GM12878 (cell line): ENCODE results near the gene SGSM2. TPM values are rescaled to one million over a fixed set of nuclear protein-coding genes. Genes with fewer than 3 reads are reported as not detected.

ENCODE experiments used
- ATAC-seq: fragments of 200-7000 bp; cut with Tn5 transposase; 3 replicates; pipeline ENCODE4 v1.9.1; 2020; ENCODE audit warnings: mild to moderate bottlenecking, moderate library complexity
- BruUV-seq: library from RNA; stranded (reverse); fragments of 400-500 nt; replicated peaks from 2 replicates; lab custom pipeline; 2021; lab: Mats Ljungman, UMichigan
- CTCF ChIA-PET: fragments of 300-600 bp; sonication (Branson Sonifier 250); formaldehyde crosslinking; extraction: SDS; loops from one replicate; lab custom pipeline; 2021; ENCODE audit warnings: inconsistent platforms; lab: Yijun Ruan, JAX
- POLR2A ChIA-PET: fragments of 350-600 bp; formaldehyde crosslinking; extraction: SDS; loops from one replicate; lab custom pipeline; 2021; ENCODE audit warnings: inconsistent platforms; lab: Charles Lee
- RAD21 ChIA-PET: fragments of 300-600 bp; sonication (Branson Sonifier 250); formaldehyde crosslinking; loops from one replicate; lab custom pipeline; 2023; ENCODE audit warnings: antibody characterized with exemption; ENCODE audit not compliant: unreplicated experiment; lab: Charles Lee
- SMC1A ChIA-PET: fragments of 300-600 bp; sonication (Branson Sonifier 250); formaldehyde crosslinking; loops from one replicate; lab custom pipeline; 2023; ENCODE audit not compliant: unreplicated experiment, uncharacterized antibody; lab: Charles Lee
- DNase-seq: peaks from one replicate; pipeline ENCODE4 v3.0.0-alpha.2; 2011; ENCODE audit warnings: low read depth, low spot score
- FAIRE-seq: peaks from 3 replicates; lab custom pipeline; 2011; peaks lifted over from hg19 to GRCh38; lab: Jason Lieb, UNC
- H2AFZ ChIP-seq: 2 replicates; pipeline ENCODE4 v1.6.0; 2011; ENCODE audit warnings: low read depth, low read length, control low read depth; ENCODE audit not compliant: control insufficient read depth
- H3K27ac ChIP-seq: 2 replicates; pipeline ENCODE4 v1.5.1; 2011; ENCODE audit warnings: control low read depth; ENCODE audit not compliant: control insufficient read depth, insufficient read depth
- H3K27me3 ChIP-seq, 2 experiments: replicated peaks in 1 of 2; 2 replicates each; pipeline versions ENCODE4 v1.6.0 to v1.6.1; 2011; ENCODE audit warnings: low read length in 1 of 2; ENCODE audit not compliant: control insufficient read depth in 2 of 2, insufficient read depth in 2 of 2
- H3K36me3 ChIP-seq, 2 experiments: 2 replicates each; pipeline ENCODE4 v1.5.1; 2011; ENCODE audit warnings: low read length in 1 of 2; ENCODE audit not compliant: control insufficient read depth in 2 of 2, insufficient read depth in 2 of 2
- H3K4me1 ChIP-seq: 2 replicates; pipeline ENCODE4 v1.6.1; 2011; ENCODE audit warnings: mild to moderate bottlenecking, low read length, moderate library complexity, mixed read lengths; ENCODE audit not compliant: control insufficient read depth, insufficient read depth
- H3K4me2 ChIP-seq: 2 replicates; pipeline ENCODE4 v1.6.0; 2011; ENCODE audit warnings: control low read depth; ENCODE audit not compliant: control insufficient read depth, insufficient read depth
- H3K4me3 ChIP-seq: fragments of 200-600 bp; sonication (generic); 2 replicates; pipeline ENCODE4 v1.5.1; 2016
- H3K79me2 ChIP-seq: 2 replicates; pipeline ENCODE4 v1.6.0; 2011; ENCODE audit warnings: low read length; ENCODE audit not compliant: control insufficient read depth, insufficient read depth
- H3K9ac ChIP-seq: 2 replicates; pipeline ENCODE4 v1.8.0; 2011; ENCODE audit warnings: low read length, control low read depth, mixed read lengths; ENCODE audit not compliant: control insufficient read depth, insufficient read depth
- H3K9me3 ChIP-seq: replicated peaks from 3 replicates; pipeline ENCODE4 v1.5.1; 2011; ENCODE audit warnings: mild to moderate bottlenecking, low read length; ENCODE audit not compliant: control insufficient read depth, insufficient read depth
- H4K20me1 ChIP-seq: 2 replicates; pipeline ENCODE4 v1.6.0; 2011; ENCODE audit not compliant: control insufficient read depth, insufficient read depth
- GATAD2B ChIP-seq: fragments of 450-650 bp; conservative IDR thresholded peaks from 2 replicates; pipeline ENCODE4 v1.6.1; 2017; ENCODE audit warnings: low read depth, mild to moderate bottlenecking, moderate library complexity
- LARP7 ChIP-seq: fragments of 450-650 bp; IDR thresholded peaks from 2 replicates; pipeline ENCODE4 v1.6.1; 2017; ENCODE audit warnings: mild to moderate bottlenecking
- MTA2 ChIP-seq: fragments of 450-650 bp; IDR thresholded peaks from 2 replicates; pipeline ENCODE4 v1.6.1; 2016; ENCODE audit warnings: low read depth, mild to moderate bottlenecking, moderate library complexity
- WGBS: methylation state at CpG from one replicate; pipeline ENCODE4 v1.1.6; 2016; ENCODE audit warnings: low lambda C conversion rate; ENCODE audit not compliant: insufficient replicate concordance, insufficient coverage; ENCODE audit errors: missing lambda C conversion rate; 5-methylcytosine and 5-hydroxymethylcytosine counted together
- in situ Hi-C: fragments of 300-500 bp; cut with MboI; formaldehyde crosslinking; loops from 9 replicates; pipeline ENCODE4 v1.14.3; 2018; ENCODE audit warnings: mixed read lengths
- intact Hi-C: fragments of 100-400 bp; cut with micrococcal nuclease; formaldehyde crosslinking; loops from one replicate; pipeline ENCODE4 v1.14.2; 2022; ENCODE audit not compliant: unreplicated experiment
- polyA plus RNA-seq, 11 experiments: library from polyadenylated mRNA; depleted of rRNA in 4 of 11; unstranded in 6 of 11; stranded (reverse) in 5 of 11; fragments of >200 nt; fragmentation: Nextera tagmentation in 4 of 11; fragmentation: Illumina TruSeq in 1 of 11; extraction: Ambion mirVana in 4 of 11; extraction: Trizol in 1 of 11; gene quantifications; 1 replicate in 1 of 11; 2 replicates in 10 of 11; pipeline versions ENCODE4 v1.2.1 to v1.2.3, GENCODE V29; 2011 to 2016; ENCODE audit warnings: inconsistent platforms in 2 of 11, missing spikeins in 2 of 11, low read depth in 1 of 11
- total RNA-seq, 4 experiments: library from RNA; depleted of rRNA in 3 of 4; stranded (reverse); fragments of >200 nt in 3 of 4; fragmentation: Illumina TruSeq in 1 of 4; extraction: Trizol in 1 of 4; gene quantifications; 2 replicates each; pipeline versions ENCODE4 v1.2.1 to v1.2.3, GENCODE V29; 2013 to 2021

The SGSM2 gene
- total and polyA plus RNA-seq, 10 of the 15 experiments (the other 5 are each of a cell fraction or from before 2014, with no cell fraction given) = 0.50 to 50.9 (median 18.5) TPM

DNA sequence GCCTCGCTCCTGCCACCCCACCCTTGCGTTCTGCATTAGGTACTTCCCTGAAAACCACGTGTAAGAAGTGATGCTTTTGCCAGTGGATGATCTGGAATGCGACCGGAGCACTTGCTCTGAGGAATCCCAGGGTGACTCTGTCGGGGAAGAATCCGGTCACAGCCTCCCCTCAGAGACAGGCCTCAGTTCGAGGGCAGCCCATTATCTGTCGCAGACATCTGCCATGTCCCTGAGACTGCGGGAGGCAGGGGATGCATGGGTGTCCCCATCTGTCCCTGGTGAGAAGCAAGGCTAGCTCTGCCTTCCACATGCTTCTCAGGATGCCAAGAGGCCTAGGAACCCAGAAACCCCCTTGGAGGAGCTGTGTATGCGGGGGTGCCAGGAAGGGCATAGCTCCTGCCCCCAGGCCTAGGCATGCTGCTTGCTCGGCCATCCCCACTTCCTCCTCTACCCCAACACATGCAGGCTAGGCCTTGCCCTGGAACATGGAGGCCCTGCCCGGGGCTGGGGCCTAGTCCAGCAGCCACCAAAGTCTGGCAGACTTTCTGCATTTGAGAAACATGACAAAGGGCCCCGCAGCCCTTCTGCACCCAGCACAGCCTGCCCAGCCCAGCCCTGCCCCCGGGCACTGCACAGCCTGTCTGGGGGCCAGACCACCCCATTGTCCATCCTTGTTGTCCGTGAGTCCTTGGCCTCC lies 43.1 kb downstream of the SGSM2 start:
- RAD21 ChIA-PET = interaction anchor here (7.5 kb wide), 1 partner anchor 35 kb away, joined by 376 read pairs; no protein-coding TSS in a partner anchor
- no peak for ATAC-seq
- H3K9me3 ChIP-seq = no peaks in the 10 kb centered on the region
- no peak for FAIRE-seq
- in situ Hi-C loops = no loop called here
- no peak overlapping the region for H3K4me3 ChIP-seq
- H3K4me1 ChIP-seq = no peaks in the 10 kb centered on the region
- no peak overlapping the region for H3K27ac ChIP-seq
- H3K36me3 ChIP-seq = no peaks in the 10 kb centered on the region; a peak in 3 of 4 replicates
- BruUV-seq = TSS peak; percentile 71
- no peaks in the 10 kb centered on the region for H4K20me1 ChIP-seq
- WGBS = 83% methylated on average over 15 of the region's 16 CpGs
- H3K27me3 ChIP-seq = no peaks in the 10 kb centered on the region
- no peak for DNase-seq
- CTCF ChIA-PET = interaction anchor here (4.7 to 12.3 kb wide), 2 partner anchors 23 to 35 kb away, joined by 105 to 597 read pairs; partner anchors contain the start of gene MNT
- no peaks in the 10 kb centered on the region for H3K79me2 ChIP-seq
- no peak overlapping the region for H3K9ac ChIP-seq
- TF ChIP-seq MTA2 = no peak
- SMC1A ChIA-PET = interaction anchor here (0.6 to 10.7 kb wide), 3 partner anchors 23 to 75 kb away, joined by 3 to 364 read pairs (median 35); no protein-coding TSS in a partner anchor
- no peak overlapping the region for H3K4me2 ChIP-seq
- POLR2A ChIA-PET = no interaction called here
- intact Hi-C loops = no loop called here
- H2AFZ ChIP-seq = no peak overlapping the region

DNA sequence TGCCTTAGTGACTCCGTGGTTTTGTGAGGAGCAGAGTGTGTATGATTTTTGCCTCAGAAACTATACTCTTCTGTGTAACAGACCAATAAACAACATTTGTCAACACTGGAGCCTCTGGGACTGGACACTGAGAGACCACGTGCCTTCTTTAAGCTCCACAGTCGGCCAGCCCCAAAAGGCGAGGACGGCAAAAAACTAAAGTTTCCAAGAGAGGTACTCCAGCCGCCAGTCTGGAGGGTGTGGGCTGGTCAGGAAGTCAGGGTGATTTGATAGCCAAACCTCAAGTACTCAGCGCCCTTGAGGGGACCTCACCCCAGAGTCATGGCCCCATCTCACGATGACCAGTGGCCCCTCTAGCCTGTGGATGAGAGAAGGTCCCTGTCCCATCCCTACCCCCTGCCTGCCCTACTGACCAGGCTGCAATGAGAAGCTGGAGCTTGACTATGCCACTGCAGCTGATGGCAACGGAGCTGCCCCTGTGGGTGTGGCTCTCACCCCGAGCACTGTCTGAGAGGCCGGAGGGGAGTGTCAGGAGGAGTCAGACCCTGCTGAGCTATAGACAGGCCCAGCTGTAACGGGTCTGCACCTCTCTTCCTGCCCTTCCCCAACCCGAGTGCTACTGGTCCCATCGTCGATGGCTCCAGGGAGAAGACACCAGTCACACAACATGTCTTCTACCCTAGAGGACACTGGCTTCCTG lies 43.8 kb downstream of the SGSM2 start:
- no peak for ATAC-seq

More for the DNA sequence above, 43.8 kb downstream of the SGSM2 start:
- H3K4me1 ChIP-seq = no peaks in the 10 kb centered on the region
- H4K20me1 ChIP-seq = no peaks in the 10 kb centered on the region
- peaks cover 0 to 1% of the 10 kb centered on the region in 2 experiments; a peak in 3 of 4 replicates for H3K36me3 ChIP-seq
- ChIA-PET SMC1A (interaction anchor here (1.0 to 10.7 kb wide), 7 partner anchors 11 to 145 kb away, joined by 3 to 364 read pairs (median 5); no protein-coding TSS in a partner anchor), POLR2A (no interaction called here), RAD21 (interaction anchor here (3.1 to 7.5 kb wide), 2 partner anchors 21 to 34 kb away, joined by 54 to 376 read pairs; partner anchors contain the start of gene MNT), CTCF (interaction anchor here (1.5 to 12.3 kb wide), 7 partner anchors 11 to 130 kb away, joined by 5 to 597 read pairs (median 12); partner anchors contain the start of genes METTL16 and MNT)
- no peak for FAIRE-seq
- H3K9ac ChIP-seq = no peak overlapping the region
- TF ChIP-seq GATAD2B (no peak), LARP7 (no peak)
- no peak overlapping the region for H3K4me2 ChIP-seq
- in situ Hi-C loops = no loop called here
- no peak for DNase-seq
- intact Hi-C loops = no loop called here
- H2AFZ ChIP-seq = no peak overlapping the region
- no peaks in the 10 kb centered on the region for H3K27me3 ChIP-seq
- H3K4me3 ChIP-seq = no peak overlapping the region
- BruUV-seq = no TSS peak
- H3K79me2 ChIP-seq = no peaks in the 10 kb centered on the region
- WGBS = 68% methylated on average over 15 of the region's 15 CpGs
- no peaks in the 10 kb centered on the region for H3K9me3 ChIP-seq
- H3K27ac ChIP-seq = no peak overlapping the region
